K562 (cell line): ENCODE measurements around the gene ASB13. TPM values are rescaled to one million over a fixed set of nuclear protein-coding genes. Genes with fewer than 3 reads are reported as not detected.

Experiments used
- CEBPB ChIP-seq: fragments of 450-650 bp; IDR thresholded peaks from 2 replicates; pipeline ENCODE4 v1.6.1; 2016; ENCODE audit warnings: missing genetic modification characterization, missing compliant biosample characterization
- CXXC5 ChIP-seq: fragments of 250-450 bp; sonication (Bioruptor Pico); IDR thresholded peaks from 2 replicates; pipeline ENCODE4 v1.8.0; 2022; ENCODE audit warnings: inconsistent platforms, mild to moderate bottlenecking, moderate library complexity
- HIVEP1 ChIP-seq: fragments of 250-450 bp; sonication (Bioruptor Pico); IDR thresholded peaks from 2 replicates; pipeline ENCODE4 v1.4.0; 2020; ENCODE audit warnings: mild to moderate bottlenecking
- L3MBTL2 ChIP-seq: fragments of 450-650 bp; IDR thresholded peaks from 2 replicates; pipeline ENCODE4 v1.6.1; 2016; ENCODE audit warnings: mild to moderate bottlenecking, moderate library complexity
- MGA ChIP-seq: fragments of 450-650 bp; IDR thresholded peaks from 2 replicates; pipeline ENCODE4 v1.6.1; 2016; ENCODE audit warnings: mild to moderate bottlenecking, moderate library complexity
- MYC ChIP-seq, 2 experiments: fragments of 250-450 bp in 1 of 2; sonication (Bioruptor Pico) in 1 of 2; IDR thresholded peaks; 2 replicates each; pipeline versions ENCODE4 v1.5.1 to v1.6.1; 2012 to 2021; ENCODE audit warnings: low read depth in 2 of 2, borderline replicate concordance in 1 of 2, improper control_type of control experiment in 1 of 2, low read length in 1 of 2, mild to moderate bottlenecking in 1 of 2, moderate library complexity in 1 of 2
- POLR3A ChIP-seq: IDR thresholded peaks from 2 replicates; pipeline ENCODE4 v1.6.1; 2011; ENCODE audit warnings: borderline replicate concordance, mild to moderate bottlenecking, moderate library complexity; ENCODE audit not compliant: insufficient read length, insufficient read depth; ENCODE audit errors: extremely low read depth
- PTRF ChIP-seq: fragments of 450-650 bp; IDR thresholded peaks from 2 replicates; pipeline ENCODE4 v1.6.1; 2016; ENCODE audit warnings: mild to moderate bottlenecking, missing genetic modification characterization, missing compliant biosample characterization
- RBBP5 ChIP-seq: fragments of 200-600 bp; sonication (generic); IDR thresholded peaks from 2 replicates; pipeline ENCODE4 v1.6.1; 2012; ENCODE audit warnings: borderline replicate concordance, mild to moderate bottlenecking, low read length, control low read depth, inconsistent platforms; ENCODE audit not compliant: insufficient read depth, poor library complexity, severe bottlenecking
- USF2 ChIP-seq: sonication (generic); formaldehyde crosslinking; IDR thresholded peaks from 2 replicates; pipeline ENCODE4 v1.5.0; 2020; ENCODE audit warnings: missing genetic modification reagents
- ZNF583 ChIP-seq: fragments of 250-450 bp; sonication (Bioruptor Pico); IDR thresholded peaks from 2 replicates; pipeline ENCODE4 v1.4.0; 2020
- polyA plus RNA-seq, 8 experiments: library from polyadenylated mRNA; depleted of rRNA in 4 of 8; stranded (reverse) in 5 of 8; unstranded in 3 of 8; fragments of >200 nt; fragmentation: Nextera tagmentation in 2 of 8; fragmentation: Illumina TruSeq in 1 of 8; extraction: Ambion mirVana in 2 of 8; extraction: Trizol in 1 of 8; gene quantifications; 2 replicates each; pipeline versions ENCODE4 v1.2.1 to v1.2.3, GENCODE V29; 2011 to 2014; ENCODE audit warnings: inconsistent platforms in 1 of 8, missing spikeins in 1 of 8
- total RNA-seq, 7 experiments: library from RNA; depleted of rRNA in 6 of 7; stranded (reverse); fragments of >200 nt in 6 of 7; fragmentation: Illumina TruSeq in 2 of 7; extraction: Trizol in 2 of 7; gene quantifications; 2 replicates each; pipeline versions ENCODE4 v1.2.1 to v1.2.3, GENCODE V29; 2011 to 2021; ENCODE audit warnings: low replicate concordance in 1 of 7
- TF ChIP-seq, protein P1 (sequence below): fragments of 450-650 bp; IDR thresholded peaks from 2 replicates; pipeline ENCODE4 v1.6.1; 2017; ENCODE audit warnings: mild to moderate bottlenecking, moderate library complexity

Gene ASB13
- total and polyA plus RNA-seq, 9 of the 15 experiments (the other 6 are each of a cell fraction or from before 2014, with no cell fraction given) = 5.2 to 28.8 (median 16.9) TPM

- TF ChIP-seq CEBPB (tag) (no peak), MGA (no peak; the same call in 1 of the 2 replicates), POLR3A (no peak), USF2 (CRISPR knock-in tag) (no peak), L3MBTL2 (no peak), PTRF (tag) (no peak), HIVEP1 (CRISPR knock-in tag) (no peak), CXXC5 (peak; percentile 50), RBBP5 (peak; percentile 96), MYC (IDR thresholded peaks at IDR 0.05; ENCODE audit: low read depth, low read length) (peak; percentile 48; the same call in 1 of the 2 replicates), MYC (CRISPR knock-in tag; IDR thresholded peaks at IDR 0.05; ENCODE audit: borderline replicate concordance, low read depth) (no peak), ZNF583 (CRISPR knock-in tag) (no peak)
- TF ChIP-seq, protein P1, sequence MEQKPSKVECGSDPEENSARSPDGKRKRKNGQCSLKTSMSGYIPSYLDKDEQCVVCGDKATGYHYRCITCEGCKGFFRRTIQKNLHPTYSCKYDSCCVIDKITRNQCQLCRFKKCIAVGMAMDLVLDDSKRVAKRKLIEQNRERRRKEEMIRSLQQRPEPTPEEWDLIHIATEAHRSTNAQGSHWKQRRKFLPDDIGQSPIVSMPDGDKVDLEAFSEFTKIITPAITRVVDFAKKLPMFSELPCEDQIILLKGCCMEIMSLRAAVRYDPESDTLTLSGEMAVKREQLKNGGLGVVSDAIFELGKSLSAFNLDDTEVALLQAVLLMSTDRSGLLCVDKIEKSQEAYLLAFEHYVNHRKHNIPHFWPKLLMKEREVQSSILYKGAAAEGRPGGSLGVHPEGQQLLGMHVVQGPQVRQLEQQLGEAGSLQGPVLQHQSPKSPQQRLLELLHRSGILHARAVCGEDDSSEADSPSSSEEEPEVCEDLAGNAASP = no peak
Measured at GRCh38 chr10:5684971-5685763, 18.8 kb upstream of the ASB13 start (continued).
